H1 (cell line): ENCODE measurements around the gene BAZ2B. TPM values are rescaled to one million over a fixed set of nuclear protein-coding genes. Genes with fewer than 3 reads are reported as not detected.

Experiments
- CTCF ChIA-PET: fragments of 300-600 bp; sonication (Branson Sonifier 250); formaldehyde crosslinking; loops from one replicate; lab custom pipeline; 2021; ENCODE audit not compliant: partially characterized antibody; lab: Charles Lee
- POLR2A ChIA-PET: fragments of 300-600 bp; sonication (Branson Sonifier 250); formaldehyde crosslinking; loops from one replicate; lab custom pipeline; 2021; ENCODE audit warnings: inconsistent platforms; ENCODE audit not compliant: partially characterized antibody; lab: Charles Lee
- DNase-seq, 2 experiments: peaks; one replicate each; pipeline versions ENCODE4 v3.0.0 to v3.0.0-alpha.2; 2010 to 2022; ENCODE audit warnings: low spot score in 2 of 2, low read depth in 1 of 2, mixed read lengths in 1 of 2
- FAIRE-seq: peaks from 2 replicates; lab custom pipeline; 2011; peaks lifted over from hg19 to GRCh38; lab: Jason Lieb, UNC
- H2AFZ ChIP-seq: 2 replicates; pipeline ENCODE4 v1.8.1; 2012; ENCODE audit warnings: low read length, inconsistent platforms
- H2AK5ac ChIP-seq: 2 replicates; pipeline ENCODE4 v1.6.1; 2013; ENCODE audit warnings: low read depth, low read length
- H2BK120ac ChIP-seq: replicated peaks from 2 replicates; pipeline ENCODE3; 2013; ENCODE audit warnings: low read depth, low read length, inconsistent platforms
- H2BK12ac ChIP-seq: 2 replicates; pipeline ENCODE4 v1.6.1; 2013; ENCODE audit warnings: low read depth, low read length
- H2BK15ac ChIP-seq: 2 replicates; pipeline ENCODE4 v1.6.1; 2013; ENCODE audit warnings: low read length
- H2BK20ac ChIP-seq: 2 replicates; pipeline ENCODE4 v1.6.1; 2013; ENCODE audit warnings: low read length
- H2BK5ac ChIP-seq: 2 replicates; pipeline ENCODE4 v1.6.1; 2013; ENCODE audit warnings: low read depth, low read length
- H3K14ac ChIP-seq: 2 replicates; pipeline ENCODE4 v1.6.1; 2013; ENCODE audit warnings: inconsistent platforms; ENCODE audit not compliant: insufficient read length
- H3K18ac ChIP-seq: 2 replicates; pipeline ENCODE4 v1.6.1; 2013; ENCODE audit warnings: low read length; ENCODE audit errors: extremely low read depth
- H3K23ac ChIP-seq: 2 replicates; pipeline ENCODE4 v1.6.1; 2013; ENCODE audit warnings: inconsistent platforms; ENCODE audit not compliant: insufficient read length
- H3K23me2 ChIP-seq: 2 replicates; pipeline ENCODE4 v1.6.1; 2013; ENCODE audit warnings: low read depth, low read length
- H3K27ac ChIP-seq: 2 replicates; pipeline ENCODE4 v1.6.1; 2011; ENCODE audit warnings: low read depth, low read length, inconsistent platforms
- H3K27me3 ChIP-seq, 4 experiments: replicated peaks in 1 of 4; 1 replicate in 1 of 4; 2 replicates in 3 of 4; pipeline versions ENCODE4 v1.6.1 to v1.8.1; 2011 to 2013; ENCODE audit warnings: low read length in 3 of 4, mild to moderate bottlenecking in 3 of 4, inconsistent platforms in 2 of 4, mixed read lengths in 2 of 4, moderate library complexity in 1 of 4; ENCODE audit not compliant: control insufficient read depth in 3 of 4, insufficient read depth in 3 of 4; ENCODE audit errors: extremely low read depth in 1 of 4
- H3K36me3 ChIP-seq, 4 experiments: 2 replicates each; pipeline versions ENCODE4 v1.6.1 to v1.8.1; 2011 to 2013; ENCODE audit warnings: mild to moderate bottlenecking in 4 of 4, low read length in 3 of 4, moderate library complexity in 2 of 4, control low read depth in 1 of 4, inconsistent platforms in 1 of 4; ENCODE audit not compliant: insufficient read depth in 4 of 4, control insufficient read depth in 2 of 4
- H3K4ac ChIP-seq: replicated peaks from 2 replicates; pipeline ENCODE3; 2013; ENCODE audit warnings: low read length, low read depth, mixed read lengths, inconsistent platforms; ENCODE audit not compliant: insufficient read length
- H3K4me1 ChIP-seq, 4 experiments: replicated peaks in 1 of 4; 1 replicate in 1 of 4; 2 replicates in 3 of 4; pipeline versions ENCODE4 v1.6.1 to v1.8.1; 2011 to 2013; ENCODE audit warnings: low read length in 3 of 4, inconsistent platforms in 2 of 4, mixed read lengths in 1 of 4; ENCODE audit not compliant: insufficient read depth in 4 of 4, control insufficient read depth in 3 of 4
- H3K4me2 ChIP-seq, 2 experiments: 2 replicates each; pipeline versions ENCODE4 v1.6.1 to v1.8.1; 2011 to 2013; ENCODE audit warnings: low read depth in 2 of 2, low read length in 2 of 2, control low read depth in 1 of 2, inconsistent platforms in 1 of 2, mild to moderate bottlenecking in 1 of 2; ENCODE audit not compliant: insufficient read depth in 1 of 2
- H3K4me3 ChIP-seq, 4 experiments: fragments of 200-600, 300-600 bp in 1 of 4; sonication (generic), shearing (Covaris generic), sonication (Bioruptor Twin) in 1 of 4; 2 replicates each; pipeline versions ENCODE4 v1.5.1 to v1.8.1; 2011 to 2016; ENCODE audit warnings: low read length in 4 of 4, low read depth in 3 of 4, control low read depth in 2 of 4, inconsistent platforms in 2 of 4, mild to moderate bottlenecking in 2 of 4, mixed read lengths in 1 of 4, moderate library complexity in 1 of 4; ENCODE audit not compliant: insufficient read depth in 2 of 4; ENCODE audit errors: extremely low read depth in 1 of 4
- H3K56ac ChIP-seq: replicated peaks from 2 replicates; pipeline ENCODE3; 2013; ENCODE audit warnings: low read depth, mild to moderate bottlenecking, mixed read lengths, low read length, inconsistent platforms; ENCODE audit not compliant: insufficient read length
- H3K79me1 ChIP-seq: 2 replicates; pipeline ENCODE4 v1.6.1; 2013; ENCODE audit warnings: low read depth, low read length, control low read depth
- H3K79me2 ChIP-seq, 2 experiments: 2 replicates each; pipeline versions ENCODE4 v1.6.1 to v1.8.1; 2012 to 2013; ENCODE audit warnings: low read length in 2 of 2, mild to moderate bottlenecking in 2 of 2, inconsistent platforms in 1 of 2; ENCODE audit not compliant: insufficient read depth in 2 of 2, control insufficient read depth in 1 of 2
- H3K9ac ChIP-seq, 4 experiments: replicated peaks in 1 of 4; 1 replicate in 1 of 4; 2 replicates in 3 of 4; pipeline versions ENCODE4 v1.6.1 to v1.8.1; 2011 to 2013; ENCODE audit warnings: low read depth in 3 of 4, low read length in 3 of 4, control low read depth in 2 of 4, mild to moderate bottlenecking in 2 of 4, moderate library complexity in 2 of 4, inconsistent platforms in 1 of 4; ENCODE audit errors: extremely low read depth in 1 of 4
- H3K9me3 ChIP-seq, 2 experiments: 2 replicates each; pipeline versions ENCODE4 v1.6.1 to v1.8.1; 2012 to 2013; ENCODE audit warnings: mild to moderate bottlenecking in 2 of 2, moderate library complexity in 2 of 2, control low read depth in 1 of 2, inconsistent platforms in 1 of 2, low read depth in 1 of 2, low read length in 1 of 2, mixed read lengths in 1 of 2; ENCODE audit not compliant: insufficient read depth in 2 of 2
- H4K20me1 ChIP-seq, 2 experiments: replicated peaks in 1 of 2; 2 replicates each; pipeline versions ENCODE3 to v1.8.1; 2011 to 2013; ENCODE audit warnings: inconsistent platforms in 2 of 2, low read length in 2 of 2, mild to moderate bottlenecking in 1 of 2; ENCODE audit not compliant: insufficient read depth in 2 of 2, control insufficient read depth in 1 of 2
- H4K5ac ChIP-seq: 2 replicates; pipeline ENCODE4 v1.6.1; 2013; ENCODE audit warnings: low read length, low read depth, mixed read lengths, inconsistent platforms; ENCODE audit not compliant: insufficient read length
- H4K8ac ChIP-seq: 2 replicates; pipeline ENCODE4 v1.8.0; 2013; ENCODE audit warnings: mild to moderate bottlenecking, moderate library complexity, low read length, inconsistent platforms; ENCODE audit not compliant: insufficient read depth; ENCODE audit errors: extremely low read depth
- H4K91ac ChIP-seq: replicated peaks from 2 replicates; pipeline ENCODE3; 2013; ENCODE audit warnings: low read length, mixed read lengths, inconsistent platforms; ENCODE audit not compliant: insufficient read length
- BACH1 ChIP-seq: IDR thresholded peaks from 2 replicates; pipeline ENCODE4 v1.6.1; 2012; ENCODE audit warnings: low read length, improper control_type of control experiment
- CBX8 ChIP-seq: fragments of 300-800, 300-1000 bp; sonication (generic); IDR thresholded peaks from 2 replicates; pipeline ENCODE4 v1.7.1; 2016; ENCODE audit warnings: low read depth, low read length, borderline replicate concordance
- EGR1 ChIP-seq: IDR thresholded peaks from 2 replicates; pipeline ENCODE4 v1.6.1; 2011; ENCODE audit warnings: low read depth, low read length, borderline replicate concordance
- GABPA ChIP-seq: IDR thresholded peaks from 2 replicates; pipeline ENCODE4 v1.6.1; 2011; ENCODE audit warnings: mild to moderate bottlenecking, low read length, moderate library complexity, borderline replicate concordance; ENCODE audit not compliant: insufficient read depth
- NRF1 ChIP-seq: IDR thresholded peaks from 2 replicates; pipeline ENCODE4 v1.6.1; 2011; ENCODE audit warnings: mild to moderate bottlenecking, low read depth, low read length, improper control_type of control experiment
- POLR2AphosphoS5 ChIP-seq: IDR thresholded peaks from 2 replicates; pipeline ENCODE4 v1.6.1; 2011; ENCODE audit warnings: low read depth, low read length
- POU5F1 ChIP-seq: IDR thresholded peaks from 2 replicates; pipeline ENCODE4 v1.6.1; 2011; ENCODE audit warnings: low read depth, mild to moderate bottlenecking, low read length, moderate library complexity
- SP2 ChIP-seq: IDR thresholded peaks from 2 replicates; pipeline ENCODE4 v1.6.1; 2012; ENCODE audit warnings: mild to moderate bottlenecking, low read length, inconsistent platforms
- SRF ChIP-seq: IDR thresholded peaks from 2 replicates; pipeline ENCODE4 v1.6.1; 2011; ENCODE audit warnings: mild to moderate bottlenecking, low read depth, low read length, moderate library complexity
- ZNF274 ChIP-seq: IDR thresholded peaks from 2 replicates; pipeline ENCODE4 v1.7.0; 2012; ENCODE audit warnings: low read length, borderline replicate concordance; ENCODE audit errors: extremely low read depth
- WGBS, 2 experiments: shearing (Covaris generic) in 1 of 2; methylation state at CpG; one replicate each; pipeline versions ENCODE4 v1.1.6 to v1.1.7; 2013 to 2015; ENCODE audit warnings: low lambda C conversion rate in 2 of 2, mixed read lengths in 2 of 2, inconsistent platforms in 1 of 2, low coverage in 1 of 2, missing lambda C conversion rate in 1 of 2; ENCODE audit not compliant: insufficient replicate concordance in 2 of 2, insufficient coverage in 1 of 2, insufficient read length in 1 of 2; ENCODE audit errors: extremely low coverage in 1 of 2, missing lambda C conversion rate in 1 of 2; 5-methylcytosine and 5-hydroxymethylcytosine counted together
- polyA plus RNA-seq, 7 experiments: library from polyadenylated mRNA; depleted of rRNA in 3 of 7; stranded (reverse) in 5 of 7; unstranded in 2 of 7; fragments of >200 nt in 5 of 7; fragments of 200-250 nt in 2 of 7; gene quantifications; 1 replicate in 5 of 7; 2 replicates in 1 of 7; 4 replicates in 1 of 7; pipeline versions ENCODE4 v1.2.1 to v1.2.3, GENCODE V29; 2011 to 2013; ENCODE audit warnings: missing spikeins in 2 of 7, mixed read lengths in 2 of 7
- total RNA-seq: library from RNA; stranded (reverse); fragmentation: NEBNext Ultra II Directional; extraction: Animal tissue kit (Norgen Biotek cat#: 25700); gene quantifications from 2 replicates; pipeline ENCODE4 v1.2.1, GENCODE V29; 2021
- TF ChIP-seq, protein P1 (sequence below): IDR thresholded peaks from 2 replicates; pipeline ENCODE4 v1.6.1; 2011; ENCODE audit warnings: low read length, improper control_type of control experiment
- TF ChIP-seq, protein P2 (sequence below): IDR thresholded peaks from 2 replicates; pipeline ENCODE4 v1.6.1; 2012; ENCODE audit warnings: low read length, inconsistent platforms

The BAZ2B gene
- total and polyA plus RNA-seq, 2 of the 8 experiments (the other 6 are each of a cell fraction or from before 2014, with no cell fraction given), result 15.2 to 46.3 TPM

DNA sequence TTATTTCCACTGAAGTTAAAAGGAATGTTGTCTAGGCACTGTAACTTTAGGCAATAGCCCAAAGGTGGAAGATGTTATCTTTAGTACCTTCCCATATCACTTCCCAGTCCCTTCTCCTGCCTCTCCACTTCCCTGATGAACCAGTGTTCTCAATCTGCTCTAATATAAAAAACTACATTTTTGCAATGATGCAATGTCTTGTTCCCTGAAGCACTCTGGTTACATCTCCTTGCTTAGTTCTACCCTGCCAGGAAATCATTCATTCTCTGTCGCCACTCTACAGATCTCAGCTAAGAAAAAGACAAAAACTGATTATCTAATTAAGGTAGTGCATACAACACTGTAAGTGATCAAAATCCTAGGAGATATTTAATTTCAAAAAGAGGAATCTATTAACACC, 71.3 kb downstream of the BAZ2B start:
- H2AFZ ChIP-seq, result no peak overlapping the region
- H2BK15ac ChIP-seq, result no peak overlapping the region
- H4K8ac ChIP-seq, result no peak overlapping the region
- no peaks in the 10 kb centered on the region for H3K27me3 ChIP-seq
- no peaks in the 10 kb centered on the region; a peak in 1 of 4 replicates for H3K79me2 ChIP-seq
- H3K23me2 ChIP-seq, result no peaks in the 10 kb centered on the region
- H4K5ac ChIP-seq, result no peak overlapping the region
- H2BK12ac ChIP-seq, result no peak overlapping the region
- peaks cover 0 to 2% of the 10 kb centered on the region in 2 experiments for H4K20me1 ChIP-seq
- peaks cover 0 to 11% (median 7%) of the 10 kb centered on the region in 4 experiments; a peak in 2 of 8 replicates for H3K36me3 ChIP-seq
- H3K9me3 ChIP-seq, result no peaks in the 10 kb centered on the region; a peak in 1 of 4 replicates
- H3K18ac ChIP-seq, result no peak overlapping the region
- ChIA-PET CTCF (no interaction called here), POLR2A (interaction anchor here (1.5 kb wide), 1 partner anchor 13 kb away, joined by 4 read pairs; no protein-coding TSS in a partner anchor)
- no peak overlapping the region for H3K4ac ChIP-seq
- H4K91ac ChIP-seq, result no peak overlapping the region
- no peak overlapping the region for H2BK5ac ChIP-seq
- H3K27ac ChIP-seq, result no peak overlapping the region
- no peak overlapping the region for H3K9ac ChIP-seq
- no peak overlapping the region for H3K56ac ChIP-seq
- no peaks in the 10 kb centered on the region for H3K79me1 ChIP-seq
- DNase-seq, result no peak
- no peak overlapping the region for H3K14ac ChIP-seq
- no peak overlapping the region for H2BK120ac ChIP-seq
- no peak for FAIRE-seq
- WGBS, 2 experiments, result 96% methylated on average over 1 of the region's 1 CpG; no CpG with 5 or more reads in 1 of the 2 experiments
- no peaks in the 10 kb centered on the region for H3K4me1 ChIP-seq
- no peak overlapping the region for H3K4me2 ChIP-seq
- no peak overlapping the region for H3K4me3 ChIP-seq
- H2BK20ac ChIP-seq, result no peak overlapping the region
- no peak overlapping the region for H2AK5ac ChIP-seq
- no peak overlapping the region for H3K23ac ChIP-seq
- TF ChIP-seq EGR1, result no peak
- TF ChIP-seq POU5F1, result no peak
- no peak for TF ChIP-seq BACH1
- TF ChIP-seq CBX8, result no peak
- TF ChIP-seq, protein P1, sequence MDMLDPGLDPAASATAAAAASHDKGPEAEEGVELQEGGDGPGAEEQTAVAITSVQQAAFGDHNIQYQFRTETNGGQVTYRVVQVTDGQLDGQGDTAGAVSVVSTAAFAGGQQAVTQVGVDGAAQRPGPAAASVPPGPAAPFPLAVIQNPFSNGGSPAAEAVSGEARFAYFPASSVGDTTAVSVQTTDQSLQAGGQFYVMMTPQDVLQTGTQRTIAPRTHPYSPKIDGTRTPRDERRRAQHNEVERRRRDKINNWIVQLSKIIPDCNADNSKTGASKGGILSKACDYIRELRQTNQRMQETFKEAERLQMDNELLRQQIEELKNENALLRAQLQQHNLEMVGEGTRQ, result no peak
- no peak for TF ChIP-seq ZNF274
- TF ChIP-seq NRF1, result no peak
- TF ChIP-seq POLR2AphosphoS5, result no peak
- TF ChIP-seq GABPA, result no peak
- TF ChIP-seq SRF, result no peak
- TF ChIP-seq, protein P2, sequence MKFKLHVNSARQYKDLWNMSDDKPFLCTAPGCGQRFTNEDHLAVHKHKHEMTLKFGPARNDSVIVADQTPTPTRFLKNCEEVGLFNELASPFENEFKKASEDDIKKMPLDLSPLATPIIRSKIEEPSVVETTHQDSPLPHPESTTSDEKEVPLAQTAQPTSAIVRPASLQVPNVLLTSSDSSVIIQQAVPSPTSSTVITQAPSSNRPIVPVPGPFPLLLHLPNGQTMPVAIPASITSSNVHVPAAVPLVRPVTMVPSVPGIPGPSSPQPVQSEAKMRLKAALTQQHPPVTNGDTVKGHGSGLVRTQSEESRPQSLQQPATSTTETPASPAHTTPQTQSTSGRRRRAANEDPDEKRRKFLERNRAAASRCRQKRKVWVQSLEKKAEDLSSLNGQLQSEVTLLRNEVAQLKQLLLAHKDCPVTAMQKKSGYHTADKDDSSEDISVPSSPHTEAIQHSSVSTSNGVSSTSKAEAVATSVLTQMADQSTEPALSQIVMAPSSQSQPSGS, result no peak
- TF ChIP-seq SP2, result no peak
